ENCODE data around the gene SNAP25. TPM values are rescaled to one million over a fixed set of nuclear protein-coding genes. Genes with fewer than 3 reads are reported as not detected.

The SNAP25 gene
- total and polyA plus RNA-seq, 10 of the 15 experiments (the other 5 are each of a cell fraction or from before 2014, with no cell fraction given): not detected

- in situ Hi-C loops (cut with MboI): no loop called here
- no peaks in the 10 kb centered on the region for H4K20me1 ChIP-seq (ENCODE audit: control insufficient read depth, insufficient read depth)
Observed at GRCh38 chr20:10240655-10241054, 22.0 kb downstream of the SNAP25 start.

More at GRCh38 chr20:10240655-10241054, 22.0 kb downstream of the SNAP25 start:
- no peak overlapping the region for H3K4me2 ChIP-seq (ENCODE audit: control insufficient read depth, insufficient read depth)
- H3K27me3 ChIP-seq (replicated peaks in 1 of 2; ENCODE audit: control insufficient read depth in 2 of 2, insufficient read depth in 2 of 2, low read length in 1 of 2): peaks cover 0 to 1% of the 10 kb centered on the region in 2 experiments; a peak in 1 of 4 replicates
- BruUV-seq (replicated peaks): no TSS peak
- ChIA-PET POLR2A (no interaction called here), RAD21 (ENCODE audit: unreplicated experiment) (no interaction called here), CTCF (no interaction called here), SMC1A (ENCODE audit: uncharacterized antibody, unreplicated experiment) (no interaction called here)
- TF ChIP-seq SP1 (IDR thresholded peaks at IDR 0.05; ENCODE audit: low read depth, low read length) (no peak), IKZF1 (conservative IDR thresholded peaks at IDR 0.05) (no peak), NFYB (IDR thresholded peaks at IDR 0.05; ENCODE audit: insufficient read depth, low read depth, low read length) (no peak), BRCA1 (IDR thresholded peaks at IDR 0.05; ENCODE audit: low read depth, low read length) (no peak), ZNF207 (IDR thresholded peaks at IDR 0.05; ENCODE audit: borderline replicate concordance) (no peak), MAX (IDR thresholded peaks at IDR 0.05; ENCODE audit: low read depth, low read length) (no peak), JUND (IDR thresholded peaks at IDR 0.05; ENCODE audit: low read depth, low read length) (no peak), PML (IDR thresholded peaks at IDR 0.05; ENCODE audit: low read length) (no peak), RAD21 (IDR thresholded peaks at IDR 0.05; ENCODE audit: insufficient read depth, low read depth, low read length) (no peak), PRDM15 (CRISPR knock-in tag; IDR thresholded peaks at IDR 0.05) (no peak), SREBF1 (IDR thresholded peaks at IDR 0.05; ENCODE audit: low read length) (no peak), CREB1 (IDR thresholded peaks at IDR 0.05; ENCODE audit: low read depth) (no peak), GATAD2B (conservative IDR thresholded peaks at IDR 0.05; ENCODE audit: low read depth) (no peak), JUNB (IDR thresholded peaks at IDR 0.05) (no peak), MTA2 (IDR thresholded peaks at IDR 0.05; ENCODE audit: low read depth) (no peak), ZNF24 (IDR thresholded peaks at IDR 0.05) (no peak), RCOR1 (conservative IDR thresholded peaks at IDR 0.05; ENCODE audit: low read depth, low read length) (no peak), CHD2 (IDR thresholded peaks at IDR 0.05; ENCODE audit: borderline replicate concordance, low read depth, low read length) (no peak)
- ATAC-seq (no peak), FAIRE-seq (no peak), DNase-seq (ENCODE audit: low read depth, low spot score) (no peak)
- intact Hi-C loops (cut with micrococcal nuclease; ENCODE audit: unreplicated experiment): no loop called here
- no peak overlapping the region for H3K27ac ChIP-seq (ENCODE audit: control insufficient read depth, insufficient read depth)
- no peak overlapping the region for H3K9ac ChIP-seq (ENCODE audit: control insufficient read depth, insufficient read depth, low read length)
- H3K79me2 ChIP-seq (ENCODE audit: control insufficient read depth, insufficient read depth, low read length): no peaks in the 10 kb centered on the region
- 6% methylated on average over 8 of the region's 8 CpGs for WGBS (ENCODE audit: insufficient coverage, insufficient replicate concordance, low lambda C conversion rate, missing lambda C conversion rate)
- no peak overlapping the region for H2AFZ ChIP-seq (ENCODE audit: control insufficient read depth, low read depth, low read length)
- no peaks in the 10 kb centered on the region for H3K9me3 ChIP-seq (replicated peaks; ENCODE audit: control insufficient read depth, insufficient read depth, low read length)
- H3K4me1 ChIP-seq (ENCODE audit: control insufficient read depth, insufficient read depth, low read length): no peaks in the 10 kb centered on the region
- no peak overlapping the region for H3K4me3 ChIP-seq
- H3K36me3 ChIP-seq (ENCODE audit: control insufficient read depth in 2 of 2, insufficient read depth in 2 of 2, low read length in 1 of 2): no peaks in the 10 kb centered on the region
